RPMI7951 (cell line): Measurements from ENCODE around the gene RDH8. TPM values are rescaled to one million over a fixed set of nuclear protein-coding genes. Genes with fewer than 3 reads are reported as not detected.

Experiments
- DNase-seq: peaks from one replicate; pipeline ENCODE4 v3.0.0-alpha.2; 2012; ENCODE audit warnings: low read depth
- total RNA-seq: library from RNA; depleted of rRNA; stranded (reverse); fragments of >200 nt; shearing (Covaris generic); gene quantifications from 2 replicates; pipeline ENCODE4 v1.2.3, GENCODE V29; 2014; rRNA removed

RDH8 gene
- total RNA-seq = 0.12 TPM in 1 of 2 replicates, not detected in the other

- no peak for DNase-seq
Measured at GRCh38 chr19:10013316-10013715, at the start of gene RDH8. Gene RDH8, plus strand, starts transcription at chr19:10013483. Its CDS starts 15 bp downstream, at chr19:10013498.

- no peak for DNase-seq
Measured at GRCh38 chr19:9966024-9966423, 47.3 kb upstream of the RDH8 start.

GRCh38 chr19:9966448-9966847 is 46.8 kb upstream of the RDH8 start:
- no peak for DNase-seq

GRCh38 chr19:9967326-9967725 is 46.0 kb upstream of the RDH8 start:
- DNase-seq = no peak

- DNase-seq = no peak
Measured at GRCh38 chr19:9968820-9969687, 44.2 kb upstream of the RDH8 start.

- no peak for DNase-seq
Measured at GRCh38 chr19:9969688-9969975, 43.7 kb upstream of the RDH8 start.

GRCh38 chr19:9970481-9970880 is 42.8 kb upstream of the RDH8 start:
- no peak for DNase-seq

GRCh38 chr19:9971166-9971897 is 42.0 kb upstream of the RDH8 start:
- DNase-seq = no peak

GRCh38 chr19:9972103-9972502 is 41.2 kb upstream of the RDH8 start:
- DNase-seq = no peak

- DNase-seq = no peak
Measured at GRCh38 chr19:9981406-9982260, 31.6 kb upstream of the RDH8 start.

- DNase-seq = no peak
Measured at GRCh38 chr19:9986787-9987281, 26.4 kb upstream of the RDH8 start.

- no peak for DNase-seq
Measured at GRCh38 chr19:9989504-9989903, 23.8 kb upstream of the RDH8 start.

GRCh38 chr19:9991425-9992191 is 21.7 kb upstream of the RDH8 start:
- no peak for DNase-seq

GRCh38 chr19:9995084-9995483 is 18.2 kb upstream of the RDH8 start:
- no peak for DNase-seq

- no peak for DNase-seq
Measured at GRCh38 chr19:9995999-9996398, 17.3 kb upstream of the RDH8 start.

GRCh38 chr19:9996541-9996940 is 16.7 kb upstream of the RDH8 start:
- DNase-seq = no peak

- peak; percentile 59 for DNase-seq
Measured at GRCh38 chr19:10000171-10000826, 13.0 kb upstream of the RDH8 start.

GRCh38 chr19:10001899-10002298 is 11.4 kb upstream of the RDH8 start:
- DNase-seq = peak; percentile 29

- DNase-seq = no peak
Measured at GRCh38 chr19:10003271-10003670, 10.0 kb upstream of the RDH8 start.

GRCh38 chr19:10004617-10005016 is 8.7 kb upstream of the RDH8 start:
- no peak for DNase-seq
